Brain microvascular endothelial cell (primary cell): ENCODE measurements around the gene CKLF.

Experiments used
- DNase-seq: peaks from one replicate; pipeline ENCODE4 v3.0.0-alpha.2; 2020
- H3K27ac ChIP-seq: fragments of 250-450 bp; sonication (Bioruptor Pico); 2 replicates; pipeline ENCODE4 v1.5.1; 2020; ENCODE audit warnings: mild to moderate bottlenecking, moderate library complexity
- H3K27me3 ChIP-seq: fragments of 250-450 bp; sonication (Bioruptor Pico); replicated peaks from 2 replicates; pipeline ENCODE4 v1.5.1; 2020; ENCODE audit warnings: mild to moderate bottlenecking
- H3K36me3 ChIP-seq: fragments of 250-450 bp; sonication (Bioruptor Pico); replicated peaks from 2 replicates; pipeline ENCODE4 v1.5.1; 2020; ENCODE audit warnings: mild to moderate bottlenecking
- H3K4me3 ChIP-seq: 2 replicates; pipeline ENCODE4 v1.5.1; 2011; ENCODE audit warnings: low read depth, mild to moderate bottlenecking, control low read depth, low read length, moderate library complexity
- CTCF ChIP-seq: IDR thresholded peaks from 2 replicates; pipeline ENCODE4 v1.5.1; 2011; ENCODE audit warnings: low read depth, mild to moderate bottlenecking, moderate library complexity, low read length, control low read depth, inconsistent platforms; ENCODE audit errors: missing control alignments
- in situ Hi-C: cut with HindIII; loops from 2 replicates; pipeline ENCODE4 v1.10.0; 2017; ENCODE audit warnings: low sequenced_read_pairs, low pct_ligation_motif_present

The CKLF gene

GRCh38 chr16:66585481-66586239 is 33.3 kb downstream of the CKLF start:
- no peak overlapping the region for H3K4me3 ChIP-seq
- no peaks in the 10 kb centered on the region for H3K27me3 ChIP-seq
- no peak overlapping the region for H3K27ac ChIP-seq
- in situ Hi-C loops, result no loop called here
- DNase-seq, result no peak
- H3K36me3 ChIP-seq, result no peaks in the 10 kb centered on the region
- TF ChIP-seq CTCF, result no peak

GRCh38 chr16:66587881-66588600 is 35.7 kb downstream of the CKLF start:
- Histone ChIP-seq H3K4me3 (no peak overlapping the region), H3K36me3 (no peaks in the 10 kb centered on the region), H3K27ac (no peak overlapping the region), H3K27me3 (no peaks in the 10 kb centered on the region)
- no peak for DNase-seq
- no peak for TF ChIP-seq CTCF
- in situ Hi-C loops, result no loop called here

GRCh38 chr16:66588981-66589713 is 36.8 kb downstream of the CKLF start:
- Histone ChIP-seq H3K27ac (no peak overlapping the region), H3K4me3 (no peak overlapping the region), H3K27me3 (no peaks in the 10 kb centered on the region), H3K36me3 (no peaks in the 10 kb centered on the region)
- DNase-seq, result no peak
- in situ Hi-C loops, result no loop called here
- peak; percentile 86 for TF ChIP-seq CTCF

GRCh38 chr16:66590322-66590721 is 37.9 kb downstream of the CKLF start:
- Histone ChIP-seq H3K36me3 (no peaks in the 10 kb centered on the region), H3K27ac (no peak overlapping the region), H3K27me3 (no peaks in the 10 kb centered on the region), H3K4me3 (no peak overlapping the region)
- TF ChIP-seq CTCF, result no peak
- DNase-seq, result no peak
- in situ Hi-C loops, result no loop called here

GRCh38 chr16:66591018-66591417 is 38.6 kb downstream of the CKLF start:
- H3K27ac ChIP-seq, result no peak overlapping the region
- no peak for TF ChIP-seq CTCF

More at GRCh38 chr16:66591018-66591417, 38.6 kb downstream of the CKLF start:
- H3K4me3 ChIP-seq, result no peak overlapping the region
- in situ Hi-C loops, result no loop called here
- no peaks in the 10 kb centered on the region for H3K27me3 ChIP-seq
- H3K36me3 ChIP-seq, result no peaks in the 10 kb centered on the region
- DNase-seq, result no peak
